IPS DF 19.7 (cell line): ENCODE results near the gene PTPRN2.
"Not testable (repeated sequence)": the region's sequence is repeated elsewhere in the genome, so short reads cannot be mapped to it uniquely, and the experiment has no call there.

Source experiments
- DNase-seq: peaks from one replicate; pipeline ENCODE4 v3.0.0-alpha.2; 2013; ENCODE audit warnings: low read depth, low spot score

Gene PTPRN2

GRCh38 chr7:158419238-158419785 lies 168.3 kb downstream of the PTPRN2 start:
- no peak for DNase-seq

GRCh38 chr7:158418395-158418794 lies 169.2 kb downstream of the PTPRN2 start:
- DNase-seq: not testable (repeated sequence)

- no peak for DNase-seq
Measured at GRCh38 chr7:158416283-158416933, 171.2 kb downstream of the PTPRN2 start.

DNA sequence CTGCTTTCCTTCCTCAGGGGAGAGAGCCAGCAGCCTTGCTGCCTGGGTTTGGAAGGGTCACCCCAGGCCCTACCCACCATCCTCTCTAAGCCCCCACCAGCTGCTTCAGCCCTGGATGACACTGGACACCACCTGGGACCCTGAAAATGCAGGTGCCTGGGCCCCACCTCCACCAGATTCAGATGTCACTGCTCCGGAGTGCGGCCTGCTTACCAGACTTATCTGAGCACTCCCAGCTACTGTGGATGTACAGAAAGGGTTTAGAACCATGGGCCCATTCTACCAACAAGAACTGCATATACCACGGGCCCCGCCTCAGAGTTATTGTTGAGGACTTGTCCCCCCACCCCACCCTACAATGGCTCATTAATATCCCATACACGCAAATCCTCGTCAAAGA lies 172.3 kb downstream of the PTPRN2 start:
- DNase-seq: no peak

DNA sequence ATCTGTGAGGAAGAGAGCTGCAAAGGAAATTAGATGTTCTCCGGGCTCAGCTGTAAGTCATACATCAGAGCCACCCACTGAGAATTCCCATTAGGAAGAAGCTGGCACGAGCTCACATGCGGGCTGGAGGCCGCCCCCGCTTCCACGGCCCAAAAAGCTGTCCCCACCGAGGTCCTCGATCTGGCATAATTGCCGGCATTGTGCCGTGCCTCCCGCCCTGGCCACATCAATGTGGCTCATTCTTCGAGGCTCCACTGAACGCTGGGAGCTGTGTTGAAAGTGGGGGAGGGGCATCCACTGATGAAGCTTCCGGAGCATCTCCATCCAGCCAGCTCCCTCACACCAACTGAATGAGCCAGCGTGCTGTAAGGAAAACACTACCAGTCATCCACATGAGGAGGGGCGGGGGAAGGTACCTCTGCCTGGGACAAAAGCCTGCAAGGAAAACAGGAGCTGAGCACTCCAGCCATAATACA lies 173.1 kb downstream of the PTPRN2 start:
- no peak for DNase-seq

GRCh38 chr7:158414002-158414401 lies 173.6 kb downstream of the PTPRN2 start:
- no peak for DNase-seq

DNA sequence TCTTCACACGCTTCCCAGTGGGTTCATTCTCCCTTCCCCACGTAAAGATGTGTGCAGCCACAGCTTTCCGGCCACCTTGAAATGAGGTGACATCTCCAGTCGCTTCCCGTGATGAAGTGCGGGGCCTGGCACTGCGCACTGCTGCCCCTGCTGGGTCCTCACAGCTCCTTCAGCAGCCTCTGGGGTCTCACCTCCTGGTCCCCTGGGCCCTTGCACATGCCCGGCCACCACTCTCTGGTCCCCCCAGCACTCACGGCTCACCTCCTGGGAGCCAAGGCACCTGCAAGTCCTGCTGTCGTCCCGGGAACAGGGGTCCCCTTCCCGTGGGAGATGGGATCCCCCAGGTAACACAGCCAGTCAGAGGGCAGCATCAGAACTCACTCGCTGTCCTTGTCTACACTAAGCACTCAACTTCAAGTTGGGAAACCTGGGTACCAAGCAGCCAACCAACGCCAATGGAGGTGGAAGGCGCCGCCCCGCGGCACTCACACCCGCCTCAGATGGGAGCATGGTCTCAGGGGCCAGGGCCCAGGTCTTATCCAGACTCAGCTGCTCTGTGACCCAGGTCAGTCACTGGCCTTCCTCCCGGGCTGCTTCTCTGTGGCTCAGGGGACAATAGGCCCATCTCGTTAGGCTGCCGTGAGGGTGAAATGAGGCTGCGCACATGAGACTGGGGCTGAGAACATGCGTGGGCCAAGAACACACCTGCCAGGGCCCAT lies 176.2 kb downstream of the PTPRN2 start:
- DNase-seq: no peak

- DNase-seq: no peak
Measured at GRCh38 chr7:158410720-158411119, 176.9 kb downstream of the PTPRN2 start.

DNA sequence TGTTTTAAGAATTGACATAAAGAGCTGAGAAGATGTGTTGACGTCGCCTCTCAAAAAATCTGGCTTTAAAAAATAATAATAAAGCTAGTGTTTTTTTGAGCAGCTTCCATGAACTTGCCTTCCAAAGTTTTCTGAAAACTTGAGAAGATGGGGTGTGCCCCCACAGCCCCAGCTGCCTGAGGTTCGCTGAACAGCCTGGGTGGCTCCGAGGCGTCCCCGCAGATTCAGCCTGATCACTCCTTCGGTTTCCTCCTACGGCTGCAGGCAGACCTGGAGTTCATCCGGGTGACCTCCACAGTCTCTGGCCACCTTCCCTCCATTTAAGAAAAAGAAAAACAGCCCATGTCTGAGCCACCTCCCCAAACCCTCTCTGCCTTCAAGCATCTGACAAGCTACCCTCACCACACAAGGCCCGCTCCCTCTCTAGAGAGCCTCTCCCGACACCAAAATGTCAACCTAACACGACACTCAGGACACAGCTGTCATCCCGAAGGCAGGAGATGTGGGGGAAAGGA lies 177.8 kb downstream of the PTPRN2 start:
- DNase-seq: no peak

- DNase-seq: no peak
Measured at GRCh38 chr7:158409120-158409519, 178.5 kb downstream of the PTPRN2 start.

GRCh38 chr7:158408318-158408920 lies 179.2 kb downstream of the PTPRN2 start:
- DNase-seq: no peak

DNA sequence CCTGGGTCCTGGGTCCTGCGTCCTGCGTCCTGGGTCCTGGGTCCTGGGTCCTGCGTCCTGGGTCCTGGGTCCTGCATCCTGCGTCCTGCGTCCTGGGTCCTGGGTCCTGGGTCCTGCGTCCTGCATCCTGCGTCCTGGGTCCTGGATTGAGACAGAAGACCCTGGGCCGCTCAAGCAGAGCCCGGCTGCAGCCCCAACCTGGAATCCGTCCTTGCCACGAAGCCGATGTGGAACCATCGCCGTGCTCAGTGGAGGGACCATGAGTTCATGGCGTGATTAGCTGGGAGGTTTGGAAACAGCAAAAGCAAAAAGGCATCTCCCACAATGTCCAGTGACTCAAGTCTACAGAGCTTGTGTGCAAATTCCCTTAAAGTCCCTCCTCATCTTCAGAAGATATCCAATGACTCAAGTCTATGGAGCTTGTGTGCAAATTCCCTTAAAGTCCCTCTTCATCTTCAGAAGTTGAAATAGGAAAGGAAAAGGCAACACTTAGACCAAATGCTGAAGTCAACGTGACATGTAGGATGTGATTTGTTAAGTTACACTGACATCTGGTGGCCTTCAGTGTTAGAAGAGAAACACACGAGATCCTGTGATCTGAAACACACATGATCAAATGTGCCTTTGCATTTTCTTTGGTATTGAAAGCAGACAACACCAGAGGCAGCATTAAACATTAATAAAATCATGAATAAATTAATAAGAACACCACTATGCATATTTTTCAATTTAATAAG lies 179.9 kb downstream of the PTPRN2 start:
- DNase-seq: no peak

- no peak for DNase-seq
Measured at GRCh38 chr7:158406801-158407200, 180.8 kb downstream of the PTPRN2 start.

DNA sequence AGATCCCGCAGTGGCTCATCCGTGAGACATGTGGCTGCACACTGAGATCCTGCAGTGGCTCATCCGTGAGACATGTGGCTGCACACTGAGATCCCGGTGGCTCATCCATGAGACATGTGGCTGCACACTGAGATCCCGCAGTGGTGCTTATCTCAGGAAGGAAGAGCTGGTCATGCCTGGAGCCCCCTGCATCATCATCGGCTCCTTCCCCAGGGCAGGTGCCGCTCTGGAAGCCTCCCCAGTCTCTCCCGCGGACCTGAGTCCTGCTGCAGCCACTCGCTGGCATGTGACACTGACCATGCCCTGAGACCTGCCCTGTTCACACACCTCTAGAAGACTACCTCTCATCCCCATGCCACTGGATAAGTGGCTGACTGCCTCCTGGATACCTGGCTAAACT lies 181.3 kb downstream of the PTPRN2 start:
- no peak for DNase-seq

DNA sequence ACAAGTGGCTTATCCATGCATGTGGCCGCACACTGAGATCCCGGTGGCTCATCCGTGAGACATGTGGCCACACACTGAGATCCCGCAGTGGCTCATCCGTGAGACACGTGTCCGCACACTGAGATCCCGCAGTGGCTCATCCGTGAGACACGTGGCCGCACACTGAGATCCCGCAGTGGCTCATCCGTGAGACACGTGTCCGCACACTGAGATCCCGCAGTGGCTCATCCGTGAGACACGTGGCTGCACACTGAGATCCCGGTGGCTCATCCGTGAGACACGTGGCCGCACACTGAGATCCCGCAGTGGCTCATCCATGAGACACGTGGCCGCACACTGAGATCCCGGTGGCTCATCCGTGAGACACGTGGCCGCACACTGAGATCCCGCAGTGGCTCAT lies 181.9 kb downstream of the PTPRN2 start:
- DNase-seq: not testable (repeated sequence)

DNA sequence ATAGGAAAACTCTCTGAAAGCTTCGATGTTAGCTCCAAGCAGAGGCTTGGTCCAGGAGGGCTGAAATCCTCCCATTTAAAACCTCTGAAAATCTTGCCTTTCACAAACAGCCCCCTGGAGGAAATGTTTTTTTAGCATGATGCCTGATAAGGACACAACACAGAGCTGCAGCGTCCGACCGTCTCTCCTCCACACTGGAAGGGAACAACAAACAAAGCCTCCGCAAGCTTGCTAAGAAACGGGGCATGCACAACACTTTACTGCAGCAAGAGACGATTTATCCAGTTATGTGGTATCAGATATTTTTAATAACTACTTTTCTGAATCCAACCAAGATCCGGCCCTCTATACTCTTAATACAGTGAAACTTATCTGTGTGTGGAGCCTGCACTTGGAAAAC lies 182.3 kb downstream of the PTPRN2 start:
- no peak for DNase-seq

- no peak for DNase-seq
Measured at GRCh38 chr7:158404031-158404761, 183.4 kb downstream of the PTPRN2 start.

GRCh38 chr7:158403013-158403821 lies 184.4 kb downstream of the PTPRN2 start:
- DNase-seq: no peak

DNA sequence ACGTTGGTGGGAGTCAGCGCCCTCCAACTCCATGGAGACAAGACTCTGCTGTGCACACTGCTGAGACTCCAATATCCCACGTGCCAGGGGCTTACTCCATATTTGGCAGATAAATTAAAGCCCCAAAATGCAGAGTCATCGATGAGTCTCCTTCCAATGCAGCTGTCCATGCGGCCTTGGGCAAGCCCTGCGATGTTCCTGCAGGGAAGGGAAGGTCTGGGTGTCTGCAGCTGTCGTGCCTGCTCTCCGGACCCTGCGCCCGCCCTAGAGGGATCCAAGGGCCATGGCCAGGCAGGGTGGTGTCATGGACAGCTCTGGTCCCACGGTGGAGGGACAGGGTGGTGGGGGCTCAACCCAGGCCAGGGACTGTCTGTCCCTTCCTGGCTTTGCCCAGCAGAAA lies 185.2 kb downstream of the PTPRN2 start:
- no peak for DNase-seq

DNA sequence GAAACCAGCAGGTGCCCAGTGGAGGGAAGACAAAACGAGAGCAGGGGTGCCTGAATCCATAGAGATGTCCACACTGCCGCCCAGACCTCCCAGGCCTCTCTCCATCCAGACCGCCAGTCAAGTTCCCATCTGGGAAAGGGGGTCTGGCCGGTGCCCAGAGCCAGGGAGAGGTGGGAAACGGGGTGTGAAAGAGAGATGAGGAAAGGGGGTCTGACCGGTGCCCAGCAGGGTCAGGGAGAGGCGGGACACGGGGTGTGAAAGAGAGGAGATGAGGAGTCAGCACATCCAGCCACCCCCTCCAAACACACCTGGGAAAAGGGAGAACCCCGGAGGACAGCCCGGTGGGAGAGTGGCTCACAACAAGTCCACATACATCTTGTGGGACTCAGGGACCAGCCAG lies 185.8 kb downstream of the PTPRN2 start:
- no peak for DNase-seq
